Neural cell (in vitro differentiated cells): Measurements from ENCODE around the gene FBN1. TPM values are rescaled to one million over a fixed set of nuclear protein-coding genes. Genes with fewer than 3 reads are reported as not detected.

Experiments
- H2AFZ ChIP-seq: fragments of 200-600, 300-800 bp; sonication (generic), shearing (Covaris generic); 2 replicates; pipeline ENCODE4 v1.6.0; 2014; ENCODE audit warnings: low read depth, mild to moderate bottlenecking, antibody characterized with exemption, low read length, moderate library complexity
- H3F3A ChIP-seq: fragments of 200-600 bp; shearing (Covaris generic); 2 replicates; pipeline ENCODE4 v1.6.1; 2016; ENCODE audit warnings: mild to moderate bottlenecking, moderate library complexity, mixed read lengths, antibody characterized with exemption, low read length; ENCODE audit not compliant: insufficient read depth, poor library complexity, severe bottlenecking
- H3K27ac ChIP-seq: fragments of 200-600, 300-800 bp; sonication (generic), shearing (Covaris generic); 2 replicates; pipeline ENCODE4 v1.5.1; 2014; ENCODE audit warnings: mild to moderate bottlenecking, low read length, moderate library complexity
- H3K27me3 ChIP-seq: fragments of 300-800, 200-600 bp; sonication (generic), shearing (Covaris generic); 2 replicates; pipeline ENCODE4 v1.6.0; 2014; ENCODE audit warnings: mild to moderate bottlenecking, low read depth, low read length, moderate library complexity; ENCODE audit not compliant: insufficient read depth
- H3K36me3 ChIP-seq: fragments of 300-800, 200-600 bp; sonication (generic), shearing (Covaris generic); 2 replicates; pipeline ENCODE4 v1.5.1; 2014; ENCODE audit warnings: mild to moderate bottlenecking, antibody characterized with exemption, low read length, moderate library complexity; ENCODE audit not compliant: insufficient read depth
- H3K4me2 ChIP-seq: fragments of 300-800, 200-600 bp; sonication (generic), shearing (Covaris generic); 2 replicates; pipeline ENCODE4 v1.6.0; 2014; ENCODE audit warnings: mild to moderate bottlenecking, low read length
- H3K4me3 ChIP-seq: fragments of 300-800, 200-600 bp; sonication (generic), shearing (Covaris generic); 2 replicates; pipeline ENCODE4 v1.5.1; 2014; ENCODE audit warnings: mild to moderate bottlenecking, low read length, moderate library complexity
- H3K79me2 ChIP-seq: fragments of 200-600 bp; shearing (Covaris generic); replicated peaks from 2 replicates; pipeline ENCODE4 v1.6.0; 2014; ENCODE audit warnings: mild to moderate bottlenecking, low read length, moderate library complexity; ENCODE audit not compliant: insufficient read depth
- H3K9ac ChIP-seq: fragments of 300-800, 200-600 bp; sonication (generic), shearing (Covaris generic); 2 replicates; pipeline ENCODE4 v1.6.1; 2016; ENCODE audit warnings: mild to moderate bottlenecking, low read length, mixed read lengths
- H3K9me2 ChIP-seq: fragments of 200-600 bp; shearing (Covaris generic); 2 replicates; pipeline ENCODE4 v1.6.1; 2016; ENCODE audit warnings: mild to moderate bottlenecking, low read length, mixed read lengths; ENCODE audit not compliant: insufficient read depth
- H3K9me3 ChIP-seq: fragments of 200-600, 300-800 bp; sonication (generic), shearing (Covaris generic); 2 replicates; pipeline ENCODE4 v1.6.1; 2016; ENCODE audit warnings: mild to moderate bottlenecking, mixed run types, low read length, moderate library complexity, mixed read lengths
- H4K20me1 ChIP-seq: fragments of 200-600 bp; shearing (Covaris generic); 2 replicates; pipeline ENCODE4 v1.6.1; 2016; ENCODE audit warnings: mild to moderate bottlenecking, mixed run types; ENCODE audit not compliant: insufficient read depth
- EP300 ChIP-seq: fragments of 450-650 bp; conservative IDR thresholded peaks from 2 replicates; pipeline ENCODE4 v1.6.1; 2014; ENCODE audit warnings: antibody characterized with exemption, mild to moderate bottlenecking, moderate library complexity; ENCODE audit not compliant: poor library complexity, severe bottlenecking
- EZH2 ChIP-seq: fragments of 200-600, 300-800 bp; shearing (Covaris generic), sonication (generic); IDR thresholded peaks from 2 replicates; pipeline ENCODE4 v1.6.1; 2014; ENCODE audit warnings: antibody characterized with exemption, low read length, borderline replicate concordance, mild to moderate bottlenecking; ENCODE audit not compliant: insufficient read depth, poor library complexity, severe bottlenecking
- MXI1 ChIP-seq: fragments of 450-650 bp; conservative IDR thresholded peaks from 2 replicates; pipeline ENCODE4 v1.6.1; 2014; ENCODE audit warnings: antibody characterized with exemption, mild to moderate bottlenecking; ENCODE audit not compliant: poor library complexity, severe bottlenecking
- POLR2AphosphoS5 ChIP-seq: IDR thresholded peaks from 2 replicates; pipeline ENCODE4 v1.6.1; 2012
- RAD21 ChIP-seq: fragments of 450-650 bp; conservative IDR thresholded peaks from 2 replicates; pipeline ENCODE4 v1.6.1; 2014; ENCODE audit warnings: antibody characterized with exemption, mild to moderate bottlenecking, moderate library complexity
- SMC3 ChIP-seq: fragments of 450-650 bp; conservative IDR thresholded peaks from 2 replicates; pipeline ENCODE4 v1.6.1; 2014; ENCODE audit warnings: antibody characterized with exemption, mild to moderate bottlenecking, moderate library complexity; ENCODE audit not compliant: poor library complexity
- TAF1 ChIP-seq: IDR thresholded peaks from 2 replicates; pipeline ENCODE4 v1.6.1; 2012; ENCODE audit warnings: low read depth
- polyA plus RNA-seq: library from polyadenylated mRNA; depleted of rRNA; stranded (reverse); fragments of >200 nt; gene quantifications from 2 replicates; pipeline ENCODE4 v1.2.3, GENCODE V29; 2014
- TF ChIP-seq, protein P1 (sequence below): IDR thresholded peaks from 2 replicates; pipeline ENCODE4 v1.6.1; 2012; ENCODE audit warnings: borderline replicate concordance
- TF ChIP-seq, protein P2 (sequence below): fragments of 450-650 bp; IDR thresholded peaks from 2 replicates; pipeline ENCODE4 v1.5.1; 2014; ENCODE audit warnings: antibody characterized with exemption, mild to moderate bottlenecking, moderate library complexity; ENCODE audit not compliant: poor library complexity, severe bottlenecking

Gene FBN1
- polyA plus RNA-seq, 1 donor from 2014 or later, result 22.0 TPM

- Histone ChIP-seq H3K9me3 (no peaks in the 10 kb centered on the region), H3K9ac (no peak overlapping the region), H3K9me2 (no peaks in the 10 kb centered on the region), H3K4me2 (no peak overlapping the region), H3K36me3 (no peaks in the 10 kb centered on the region), H3F3A (no peaks in the 10 kb centered on the region), H4K20me1 (no peaks in the 10 kb centered on the region), H3K27ac (no peak overlapping the region), H3K27me3 (no peaks in the 10 kb centered on the region), H3K4me3 (no peak overlapping the region), H3K79me2 (no peaks in the 10 kb centered on the region), H2AFZ (no peak overlapping the region)
- no peak for TF ChIP-seq SMC3
- no peak for TF ChIP-seq EP300
- no peak for TF ChIP-seq RAD21
- TF ChIP-seq EZH2, result no peak
- no peak for TF ChIP-seq TAF1
- no peak for TF ChIP-seq POLR2AphosphoS5
- TF ChIP-seq, protein P1, sequence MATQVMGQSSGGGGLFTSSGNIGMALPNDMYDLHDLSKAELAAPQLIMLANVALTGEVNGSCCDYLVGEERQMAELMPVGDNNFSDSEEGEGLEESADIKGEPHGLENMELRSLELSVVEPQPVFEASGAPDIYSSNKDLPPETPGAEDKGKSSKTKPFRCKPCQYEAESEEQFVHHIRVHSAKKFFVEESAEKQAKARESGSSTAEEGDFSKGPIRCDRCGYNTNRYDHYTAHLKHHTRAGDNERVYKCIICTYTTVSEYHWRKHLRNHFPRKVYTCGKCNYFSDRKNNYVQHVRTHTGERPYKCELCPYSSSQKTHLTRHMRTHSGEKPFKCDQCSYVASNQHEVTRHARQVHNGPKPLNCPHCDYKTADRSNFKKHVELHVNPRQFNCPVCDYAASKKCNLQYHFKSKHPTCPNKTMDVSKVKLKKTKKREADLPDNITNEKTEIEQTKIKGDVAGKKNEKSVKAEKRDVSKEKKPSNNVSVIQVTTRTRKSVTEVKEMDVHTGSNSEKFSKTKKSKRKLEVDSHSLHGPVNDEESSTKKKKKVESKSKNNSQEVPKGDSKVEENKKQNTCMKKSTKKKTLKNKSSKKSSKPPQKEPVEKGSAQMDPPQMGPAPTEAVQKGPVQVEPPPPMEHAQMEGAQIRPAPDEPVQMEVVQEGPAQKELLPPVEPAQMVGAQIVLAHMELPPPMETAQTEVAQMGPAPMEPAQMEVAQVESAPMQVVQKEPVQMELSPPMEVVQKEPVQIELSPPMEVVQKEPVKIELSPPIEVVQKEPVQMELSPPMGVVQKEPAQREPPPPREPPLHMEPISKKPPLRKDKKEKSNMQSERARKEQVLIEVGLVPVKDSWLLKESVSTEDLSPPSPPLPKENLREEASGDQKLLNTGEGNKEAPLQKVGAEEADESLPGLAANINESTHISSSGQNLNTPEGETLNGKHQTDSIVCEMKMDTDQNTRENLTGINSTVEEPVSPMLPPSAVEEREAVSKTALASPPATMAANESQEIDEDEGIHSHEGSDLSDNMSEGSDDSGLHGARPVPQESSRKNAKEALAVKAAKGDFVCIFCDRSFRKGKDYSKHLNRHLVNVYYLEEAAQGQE, result no peak
- TF ChIP-seq, protein P2, sequence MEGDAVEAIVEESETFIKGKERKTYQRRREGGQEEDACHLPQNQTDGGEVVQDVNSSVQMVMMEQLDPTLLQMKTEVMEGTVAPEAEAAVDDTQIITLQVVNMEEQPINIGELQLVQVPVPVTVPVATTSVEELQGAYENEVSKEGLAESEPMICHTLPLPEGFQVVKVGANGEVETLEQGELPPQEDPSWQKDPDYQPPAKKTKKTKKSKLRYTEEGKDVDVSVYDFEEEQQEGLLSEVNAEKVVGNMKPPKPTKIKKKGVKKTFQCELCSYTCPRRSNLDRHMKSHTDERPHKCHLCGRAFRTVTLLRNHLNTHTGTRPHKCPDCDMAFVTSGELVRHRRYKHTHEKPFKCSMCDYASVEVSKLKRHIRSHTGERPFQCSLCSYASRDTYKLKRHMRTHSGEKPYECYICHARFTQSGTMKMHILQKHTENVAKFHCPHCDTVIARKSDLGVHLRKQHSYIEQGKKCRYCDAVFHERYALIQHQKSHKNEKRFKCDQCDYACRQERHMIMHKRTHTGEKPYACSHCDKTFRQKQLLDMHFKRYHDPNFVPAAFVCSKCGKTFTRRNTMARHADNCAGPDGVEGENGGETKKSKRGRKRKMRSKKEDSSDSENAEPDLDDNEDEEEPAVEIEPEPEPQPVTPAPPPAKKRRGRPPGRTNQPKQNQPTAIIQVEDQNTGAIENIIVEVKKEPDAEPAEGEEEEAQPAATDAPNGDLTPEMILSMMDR, result no peak
- no peak for TF ChIP-seq MXI1
These were observed 7.7 kb upstream of the FBN1 start for GRCh38 chr15:48653216-48653615.

GRCh38 chr15:48652510-48653076, 7.1 kb upstream of the FBN1 start:
- no peak overlapping the region for H3K9ac ChIP-seq
- H3K27ac ChIP-seq, result no peak overlapping the region
- no peaks in the 10 kb centered on the region for H3K79me2 ChIP-seq
- H3K9me3 ChIP-seq, result no peaks in the 10 kb centered on the region
- no peaks in the 10 kb centered on the region for H3K27me3 ChIP-seq
- H3K4me3 ChIP-seq, result no peak overlapping the region
- no peaks in the 10 kb centered on the region for H3F3A ChIP-seq
- TF ChIP-seq, protein P1, result no peak
- TF ChIP-seq MXI1 (no peak), EZH2 (no peak), TAF1 (no peak), EP300 (no peak), RAD21 (no peak), POLR2AphosphoS5 (no peak), SMC3 (no peak)
- TF ChIP-seq, protein P2, result no peak
- H3K9me2 ChIP-seq, result no peaks in the 10 kb centered on the region
- H2AFZ ChIP-seq, result no peak overlapping the region
- no peaks in the 10 kb centered on the region for H3K36me3 ChIP-seq
- H3K4me2 ChIP-seq, result no peak overlapping the region
- H4K20me1 ChIP-seq, result no peaks in the 10 kb centered on the region
